ENCODE data around the gene LCP2. TPM values are rescaled to one million over a fixed set of nuclear protein-coding genes. Genes with fewer than 3 reads are reported as not detected.

The LCP2 gene
- total and polyA plus RNA-seq, 2 donors (not counting 3 experiments of a cell fraction or from before 2014, with no cell fraction given): not detected

GRCh38 chr5:170292179-170293104, 5.1 kb downstream of the LCP2 start:
- H3K9me3 ChIP-seq (replicated peaks; ENCODE audit: control insufficient read depth, insufficient read depth, low read length): no peaks in the 10 kb centered on the region
- no peak overlapping the region for H3K4me2 ChIP-seq (ENCODE audit: insufficient read depth, low read length)
- no peaks in the 10 kb centered on the region for H3K36me3 ChIP-seq (ENCODE audit: control insufficient read depth in 2 of 2, extremely low read depth in 1 of 2, insufficient read depth in 2 of 2, low read length in 2 of 2)
- dilution Hi-C loops (cut with MboI; ENCODE audit: extremely low pct_ligation_motif_present, low sequenced_read_pairs): no loop called here
- ChIA-PET CTCF (interaction anchor here (1.9 kb wide), 1 partner anchor 40 kb away, joined by 5 read pairs; no protein-coding TSS in a partner anchor), POLR2A (no interaction called here)
- H3K9me1 ChIP-seq (replicated peaks; ENCODE audit: control insufficient read depth, extremely low read depth, insufficient read depth, low read length): no peaks in the 10 kb centered on the region
- TF ChIP-seq GATA2 (IDR thresholded peaks at IDR 0.05; ENCODE audit: insufficient read depth, insufficient read length, low read depth, low read length): no peak
- TF ChIP-seq JUN (IDR thresholded peaks at IDR 0.05; ENCODE audit: borderline replicate concordance, insufficient read depth, insufficient read length, low read depth): no peak
- TF ChIP-seq POLR2AphosphoS5 (IDR thresholded peaks at IDR 0.05; ENCODE audit: insufficient read depth, low read depth, low read length): no peak
- no peak for TF ChIP-seq MAX (IDR thresholded peaks at IDR 0.05; ENCODE audit: insufficient read depth, insufficient read length)
- TF ChIP-seq CTCF (IDR thresholded peaks at IDR 0.05; ENCODE audit: extremely low read depth in 1 of 2, insufficient read depth in 1 of 2, low read depth in 1 of 2, low read length in 2 of 2): no peak
- TF ChIP-seq FOS (IDR thresholded peaks at IDR 0.05; ENCODE audit: borderline replicate concordance, insufficient read depth, low read length): no peak
- TF ChIP-seq MYC (IDR thresholded peaks at IDR 0.05; ENCODE audit: low read depth, low read length): no peak
- TF ChIP-seq POLR2A (IDR thresholded peaks at IDR 0.05; ENCODE audit: low read depth, low read length): no peak
- TF ChIP-seq EZH2 (IDR thresholded peaks at IDR 0.05; ENCODE audit: borderline replicate concordance, low read depth, low read length, severe bottlenecking): no peak
- intact Hi-C loops (cut with micrococcal nuclease): no loop called here
- DNase-seq (ENCODE audit: low read depth, low spot score) (no peak), FAIRE-seq (no peak)
- no peak overlapping the region for H3K4me3 ChIP-seq (replicated peaks in 1 of 3; ENCODE audit: insufficient read depth in 1 of 3, low read depth in 1 of 3, low read length in 3 of 3)
- no peaks in the 10 kb centered on the region for H4K20me1 ChIP-seq (replicated peaks; ENCODE audit: control insufficient read depth, extremely low read depth, insufficient read depth, low read length)
- H3K79me2 ChIP-seq (ENCODE audit: control insufficient read depth, insufficient read depth, low read length): no peaks in the 10 kb centered on the region
- H3K4me1 ChIP-seq (ENCODE audit: control insufficient read depth, extremely low read depth, insufficient read depth, low read length): no peaks in the 10 kb centered on the region
- no peak overlapping the region for H2AFZ ChIP-seq (ENCODE audit: low read depth, low read length)
- no peak overlapping the region for H3K9ac ChIP-seq (replicated peaks; ENCODE audit: extremely low read depth, insufficient read depth, low read length)
- H3K27me3 ChIP-seq (ENCODE audit: control insufficient read depth in 2 of 2, insufficient read depth in 2 of 2, low read length in 2 of 2): peaks cover 3 to 5% of the 10 kb centered on the region in 2 experiments
- no TSS peak for BruUV-seq (replicated peaks)
- H3K27ac ChIP-seq (ENCODE audit: insufficient read depth, low read depth, low read length): no peak overlapping the region

Measured in endothelial cell of umbilical vein (primary cell).